GM03348 (cell line): Measurements from ENCODE around the gene HYAL4.
"Not testable (repeated sequence)": the region's sequence is repeated elsewhere in the genome, so short reads cannot be mapped to it uniquely, and the experiment has no call there.

ENCODE experiments used
- DNase-seq: peaks from one replicate; pipeline ENCODE4 v3.0.0; 2012; ENCODE audit warnings: low spot score

Gene HYAL4

GRCh38 chr7:123847868-123848267 is 2.9 kb downstream of the HYAL4 start:
- DNase-seq: no peak

DNA sequence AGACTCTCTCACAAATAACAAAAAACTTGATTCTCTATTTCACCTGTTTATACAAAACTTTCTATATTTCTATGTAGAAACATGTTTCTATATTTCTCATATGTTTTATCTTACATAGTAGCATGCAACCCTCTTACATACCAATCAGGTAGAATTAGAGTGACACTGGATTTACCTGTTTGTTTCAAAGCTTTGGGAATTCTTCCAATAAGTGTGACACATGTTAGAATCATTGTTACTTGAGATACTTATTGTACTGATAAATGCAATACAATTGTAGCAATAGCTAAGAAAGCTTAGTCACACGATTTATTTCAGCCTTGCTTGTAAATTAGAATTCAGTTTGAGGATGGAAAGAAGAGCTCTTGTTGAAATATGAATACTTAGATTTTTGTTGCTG is 4.9 kb downstream of the HYAL4 start:
- no peak for DNase-seq

DNA sequence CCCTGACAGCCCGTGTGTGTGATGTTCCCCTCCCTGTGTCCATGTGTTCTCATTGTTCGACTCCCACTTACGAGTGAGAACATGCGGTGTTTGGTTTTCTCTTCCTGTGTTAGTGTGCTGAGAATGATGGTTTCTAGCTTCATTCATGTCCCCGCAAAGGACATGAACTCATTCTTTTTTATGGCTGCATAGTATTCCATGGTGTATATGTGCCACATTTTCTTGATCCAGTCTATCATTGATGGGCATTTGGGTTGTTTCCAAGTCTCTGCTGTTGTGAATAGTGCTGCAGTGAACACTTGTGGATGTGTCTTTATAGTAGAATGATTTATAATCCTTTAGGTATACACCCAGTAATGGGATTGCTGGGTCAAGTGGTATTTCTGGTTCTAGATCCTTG is 6.4 kb downstream of the HYAL4 start:
- DNase-seq: not testable (repeated sequence)

DNA sequence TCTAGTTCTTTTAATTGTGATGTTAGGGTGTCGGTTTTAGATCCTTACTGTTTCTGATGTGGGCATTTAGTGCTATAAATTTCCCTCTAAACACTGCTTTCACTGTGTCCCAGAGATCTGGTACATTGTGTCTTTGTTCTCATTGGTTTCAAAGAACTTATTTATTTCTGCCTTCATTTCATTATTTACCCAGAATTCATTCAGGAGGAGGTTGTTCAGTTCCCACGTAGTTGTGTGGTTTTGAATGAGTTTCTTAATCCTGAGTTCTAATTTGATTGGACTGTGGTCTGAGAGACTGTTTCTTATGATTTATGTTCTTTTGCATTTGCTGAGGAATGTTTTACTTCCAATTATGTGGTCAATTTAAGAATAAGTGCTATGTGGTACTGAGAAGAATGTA is 9.3 kb downstream of the HYAL4 start:
- DNase-seq: not testable (repeated sequence)

DNA sequence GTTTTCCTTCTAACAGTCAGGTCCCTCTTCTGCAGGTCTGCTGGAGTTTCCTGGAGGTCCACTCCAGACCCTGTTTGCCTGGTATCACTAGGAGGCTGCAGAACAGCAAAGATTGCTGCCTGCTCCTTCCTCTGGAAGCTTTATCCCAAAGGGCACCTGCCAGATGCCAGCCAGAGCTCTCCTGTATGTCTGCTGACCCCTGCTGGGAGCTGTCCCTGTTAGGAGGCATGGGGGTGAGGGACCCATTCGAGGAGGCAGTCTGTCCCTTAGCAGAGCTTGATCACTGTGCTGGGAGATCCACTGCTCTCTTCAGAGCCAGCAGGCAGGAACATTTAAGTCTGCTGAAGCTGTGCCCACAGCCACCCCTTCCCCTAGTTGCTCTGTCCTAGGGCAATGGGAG is 11.5 kb downstream of the HYAL4 start:
- not testable (repeated sequence) for DNase-seq

GRCh38 chr7:123860848-123861247 is 15.9 kb downstream of the HYAL4 start:
- DNase-seq: no peak

- DNase-seq: no peak
Observed at GRCh38 chr7:123862775-123863174, 17.8 kb downstream of the HYAL4 start.

DNA sequence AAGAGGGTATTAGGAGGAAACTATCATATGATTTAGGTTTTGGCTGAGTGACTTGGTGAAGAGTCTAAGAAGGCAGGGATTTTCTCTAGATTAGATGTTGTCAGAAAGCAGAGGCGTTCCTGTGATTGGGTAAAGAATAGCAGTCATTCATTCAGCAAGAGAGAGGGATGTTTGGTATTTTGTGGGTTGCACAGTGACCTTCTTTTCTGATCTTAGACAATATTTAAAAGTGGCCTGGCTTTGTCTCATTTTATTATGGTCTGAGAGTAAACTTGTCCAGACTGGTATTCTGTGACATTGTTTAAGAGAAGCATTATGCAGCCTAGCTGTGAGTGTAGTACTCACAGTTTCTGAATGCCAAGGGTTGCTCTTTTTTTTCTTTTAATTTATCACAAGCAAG is 18.5 kb downstream of the HYAL4 start:
- no peak for DNase-seq

- DNase-seq: no peak
Observed at GRCh38 chr7:123864012-123864411, 19.0 kb downstream of the HYAL4 start.

DNA sequence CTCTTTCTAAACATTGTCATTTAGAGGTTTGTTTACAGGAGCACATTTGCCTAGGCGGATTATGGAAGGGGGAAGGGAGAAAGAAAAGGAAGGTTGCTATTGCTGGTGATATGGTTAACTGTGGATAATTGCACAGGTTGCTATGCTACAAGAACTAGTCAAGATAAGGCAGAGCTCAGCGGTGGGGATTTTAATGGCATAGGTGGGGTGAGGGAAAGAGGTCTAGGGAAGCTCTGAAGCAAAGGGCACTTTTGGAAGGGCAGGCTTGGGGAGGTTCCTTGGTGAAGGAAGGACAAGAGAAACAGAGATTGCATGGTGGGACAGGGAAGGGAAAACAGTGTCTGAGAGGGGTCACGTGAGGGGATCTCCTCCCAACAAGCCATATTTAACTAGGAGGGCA is 19.5 kb downstream of the HYAL4 start:
- no peak for DNase-seq

GRCh38 chr7:123864966-123865365 is 20.0 kb downstream of the HYAL4 start:
- DNase-seq: no peak

GRCh38 chr7:123865517-123866117 is 20.6 kb downstream of the HYAL4 start:
- DNase-seq: peak; percentile 62

- DNase-seq: no peak
Observed at GRCh38 chr7:123867225-123867624, 22.3 kb downstream of the HYAL4 start.

DNA sequence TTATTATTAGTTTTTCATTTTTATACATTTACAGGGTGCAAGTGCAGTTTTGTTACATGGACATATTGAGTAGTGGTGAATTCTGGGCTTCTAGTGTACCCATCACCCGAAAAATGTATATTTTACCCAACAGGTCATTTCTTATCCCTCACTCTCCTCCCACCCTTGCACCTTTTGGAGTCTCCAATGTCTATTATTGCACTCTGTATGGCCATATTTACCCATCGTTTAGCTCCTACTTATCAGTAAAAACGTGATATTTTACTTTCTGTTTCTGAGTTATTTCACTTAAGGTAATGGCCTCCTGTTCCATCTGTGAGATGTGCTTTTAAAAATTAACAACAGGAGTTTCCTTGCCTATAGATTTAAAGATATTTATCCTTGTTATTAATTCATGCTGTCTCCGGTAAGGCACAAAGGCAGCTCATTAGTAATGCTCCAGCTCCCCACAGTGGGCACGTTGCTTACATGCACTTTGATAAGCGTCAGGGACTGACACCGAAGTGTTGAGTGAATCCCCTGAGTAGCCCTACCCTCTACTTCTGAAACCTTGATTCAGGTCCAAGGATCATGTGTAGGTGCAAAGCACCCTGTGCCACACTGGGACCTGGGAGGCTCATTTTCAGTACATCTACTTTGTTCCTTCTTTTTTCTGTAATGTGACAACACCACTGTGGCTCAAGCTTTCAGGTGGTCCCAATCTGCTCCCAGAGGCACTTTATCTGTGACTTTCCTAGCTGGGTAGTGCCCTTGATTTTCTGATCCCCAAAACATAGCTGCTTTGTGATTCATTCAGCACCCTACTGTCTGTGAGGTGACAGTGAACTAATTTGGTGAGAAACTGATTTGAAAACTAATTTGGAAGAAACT is 27.3 kb downstream of the HYAL4 start:
- peak; percentile 31 for DNase-seq

DNA sequence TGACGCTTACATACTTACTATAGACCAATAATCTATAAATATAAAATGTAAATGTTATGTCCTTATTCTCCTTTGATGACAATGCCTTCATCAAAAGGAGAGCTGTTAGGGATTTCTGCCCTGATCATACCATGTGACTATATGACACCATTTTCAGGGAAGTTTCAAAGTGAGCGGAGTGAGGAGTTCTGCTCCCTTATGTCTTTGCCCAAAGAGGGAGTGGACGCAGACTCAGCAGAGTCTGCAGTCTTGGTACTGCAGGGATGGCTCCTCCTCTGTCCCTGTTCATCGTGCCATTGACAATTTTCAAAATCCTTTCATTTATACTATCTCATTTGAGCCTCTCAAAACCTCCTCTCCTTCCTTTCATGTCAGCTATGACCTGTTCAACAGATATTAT is 27.9 kb downstream of the HYAL4 start:
- DNase-seq: no peak

GRCh38 chr7:123876557-123877256 is 31.7 kb downstream of the HYAL4 start:
- DNase-seq: no peak

DNA sequence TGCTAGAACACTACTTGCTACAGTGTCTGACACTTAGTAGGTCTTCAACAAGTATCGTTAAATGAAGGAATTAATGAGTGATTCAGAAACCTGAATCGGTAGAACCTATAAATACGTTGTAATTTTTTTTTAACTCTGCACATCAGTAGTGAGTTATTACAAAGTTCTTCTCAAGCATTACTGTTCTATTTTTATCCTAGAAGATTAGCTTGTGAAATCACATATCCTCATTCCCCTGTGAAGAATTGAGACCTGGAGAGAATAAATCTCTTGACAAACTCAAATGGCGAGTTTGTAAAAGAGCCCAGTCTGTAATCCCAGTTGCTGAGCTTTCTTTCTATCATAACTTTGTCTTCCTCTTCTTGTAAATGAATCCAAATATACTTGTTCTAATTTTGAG is 34.7 kb downstream of the HYAL4 start:
- no peak for DNase-seq

DNA sequence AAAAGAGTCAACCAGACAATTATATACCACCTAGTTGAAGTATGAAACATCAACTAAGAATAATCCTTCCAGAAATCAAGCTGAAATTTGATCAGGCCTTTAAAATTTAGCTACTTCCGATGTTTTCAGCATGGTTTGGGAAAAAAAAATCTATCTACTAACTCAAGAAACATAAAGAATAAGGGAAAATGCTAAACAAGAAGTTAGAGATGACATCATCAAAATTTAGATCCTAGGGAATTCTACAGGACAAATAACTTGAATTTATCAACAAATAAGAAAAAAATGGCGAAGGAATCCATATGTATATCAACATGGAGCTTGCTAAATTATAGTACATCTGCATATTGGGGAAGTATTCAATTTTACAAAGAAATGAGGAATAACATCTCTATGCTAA is 36.3 kb downstream of the HYAL4 start:
- DNase-seq: no peak

GRCh38 chr7:123883154-123883553 is 38.2 kb downstream of the HYAL4 start:
- no peak for DNase-seq

DNA sequence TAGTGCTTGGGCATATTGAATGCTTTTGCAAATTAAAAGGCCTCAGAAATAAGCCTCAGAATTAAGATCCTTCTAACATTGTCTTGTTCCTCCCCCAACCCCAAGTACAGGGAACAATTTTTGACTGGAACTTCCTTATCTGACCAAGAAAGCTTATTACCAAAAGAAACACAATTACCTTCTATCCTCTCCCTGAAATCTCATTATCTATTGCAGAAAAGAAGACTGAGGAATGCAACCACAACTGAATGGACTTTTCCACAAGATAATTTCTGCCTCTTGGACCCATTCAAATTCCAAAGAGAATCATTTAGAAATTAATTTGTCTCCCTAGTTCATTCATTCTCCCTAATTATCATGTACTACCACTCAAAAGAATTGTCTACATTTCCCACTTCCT is 43.2 kb downstream of the HYAL4 start:
- DNase-seq: no peak

GRCh38 chr7:123894753-123895152 is 49.8 kb downstream of the HYAL4 start:
- DNase-seq: not testable (repeated sequence)

- DNase-seq: no peak
Observed at GRCh38 chr7:123901101-123901500, 56.1 kb downstream of the HYAL4 start.

- DNase-seq: no peak
Observed at GRCh38 chr7:123905714-123906113, 60.7 kb downstream of the HYAL4 start.
